Retinal pigment epithelial cell (primary cell): ENCODE results near the gene PIGK.

Source experiments
- DNase-seq: peaks from one replicate; pipeline ENCODE4 v3.0.0-alpha.2; 2010; ENCODE audit warnings: low read depth
- H3K4me3 ChIP-seq: 2 replicates; pipeline ENCODE4 v1.5.1; 2011; ENCODE audit warnings: mild to moderate bottlenecking, low read length, control low read depth, moderate library complexity
- TF ChIP-seq, protein P1 (sequence below): conservative IDR thresholded peaks from 2 replicates; pipeline ENCODE4 v1.5.1; 2011; ENCODE audit warnings: low read depth, low read length, control low read depth, inconsistent platforms

Gene PIGK

DNA sequence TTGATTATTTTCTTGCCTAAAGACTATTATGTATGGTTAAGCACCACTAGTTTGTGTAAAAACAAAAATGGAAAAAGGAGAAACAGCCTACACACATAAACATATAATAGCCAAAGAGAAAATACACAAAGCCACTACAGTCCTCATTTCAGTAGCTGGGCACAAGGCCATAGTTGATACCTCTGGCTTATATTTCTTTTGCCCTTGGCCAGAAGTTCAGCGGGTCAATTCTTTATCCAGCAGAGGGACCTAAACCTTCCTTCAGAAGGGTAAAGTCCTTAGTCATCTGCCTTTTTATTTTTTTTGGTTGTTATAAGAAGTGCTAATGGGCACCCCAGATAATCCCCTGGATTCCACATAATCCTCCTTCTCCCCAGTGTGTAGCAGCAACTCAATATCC is 134.1 kb downstream of the PIGK start:
- no peak overlapping the region for H3K4me3 ChIP-seq
- DNase-seq = no peak
- TF ChIP-seq, protein P1, sequence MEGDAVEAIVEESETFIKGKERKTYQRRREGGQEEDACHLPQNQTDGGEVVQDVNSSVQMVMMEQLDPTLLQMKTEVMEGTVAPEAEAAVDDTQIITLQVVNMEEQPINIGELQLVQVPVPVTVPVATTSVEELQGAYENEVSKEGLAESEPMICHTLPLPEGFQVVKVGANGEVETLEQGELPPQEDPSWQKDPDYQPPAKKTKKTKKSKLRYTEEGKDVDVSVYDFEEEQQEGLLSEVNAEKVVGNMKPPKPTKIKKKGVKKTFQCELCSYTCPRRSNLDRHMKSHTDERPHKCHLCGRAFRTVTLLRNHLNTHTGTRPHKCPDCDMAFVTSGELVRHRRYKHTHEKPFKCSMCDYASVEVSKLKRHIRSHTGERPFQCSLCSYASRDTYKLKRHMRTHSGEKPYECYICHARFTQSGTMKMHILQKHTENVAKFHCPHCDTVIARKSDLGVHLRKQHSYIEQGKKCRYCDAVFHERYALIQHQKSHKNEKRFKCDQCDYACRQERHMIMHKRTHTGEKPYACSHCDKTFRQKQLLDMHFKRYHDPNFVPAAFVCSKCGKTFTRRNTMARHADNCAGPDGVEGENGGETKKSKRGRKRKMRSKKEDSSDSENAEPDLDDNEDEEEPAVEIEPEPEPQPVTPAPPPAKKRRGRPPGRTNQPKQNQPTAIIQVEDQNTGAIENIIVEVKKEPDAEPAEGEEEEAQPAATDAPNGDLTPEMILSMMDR = peak; percentile 3

- TF ChIP-seq, protein P1 = no peak
- DNase-seq = no peak
- no peak overlapping the region for H3K4me3 ChIP-seq
Observed at GRCh38 chr1:77084457-77084856, 134.8 kb downstream of the PIGK start.

DNA sequence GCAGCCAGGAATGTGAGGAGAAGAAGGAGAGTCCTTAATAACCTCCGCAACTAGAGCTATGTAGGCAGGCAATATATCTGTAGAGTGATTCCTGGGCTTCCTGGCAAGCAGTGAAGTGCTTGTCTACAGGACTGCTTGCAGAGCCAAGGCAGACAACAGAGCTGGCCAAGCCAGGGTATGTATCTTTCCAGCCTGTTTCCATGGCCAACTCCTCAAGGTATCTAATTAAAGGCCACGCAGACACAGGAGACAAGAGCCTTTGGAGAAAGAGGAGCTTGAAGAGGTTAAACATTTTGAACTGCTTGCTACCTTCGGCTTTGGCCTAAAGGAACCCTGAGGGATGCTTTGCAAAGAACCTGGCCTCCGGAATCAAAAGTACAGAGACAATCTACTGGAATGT is 137.4 kb downstream of the PIGK start:
- no peak overlapping the region for H3K4me3 ChIP-seq
- TF ChIP-seq, protein P1 = no peak
- DNase-seq = no peak

GRCh38 chr1:77076759-77077158 is 142.5 kb downstream of the PIGK start:
- DNase-seq = no peak
- H3K4me3 ChIP-seq = no peak overlapping the region
- TF ChIP-seq, protein P1 = no peak

GRCh38 chr1:77068013-77068412 is 151.2 kb downstream of the PIGK start:
- TF ChIP-seq, protein P1 = no peak
- H3K4me3 ChIP-seq = no peak overlapping the region
- no peak for DNase-seq

DNA sequence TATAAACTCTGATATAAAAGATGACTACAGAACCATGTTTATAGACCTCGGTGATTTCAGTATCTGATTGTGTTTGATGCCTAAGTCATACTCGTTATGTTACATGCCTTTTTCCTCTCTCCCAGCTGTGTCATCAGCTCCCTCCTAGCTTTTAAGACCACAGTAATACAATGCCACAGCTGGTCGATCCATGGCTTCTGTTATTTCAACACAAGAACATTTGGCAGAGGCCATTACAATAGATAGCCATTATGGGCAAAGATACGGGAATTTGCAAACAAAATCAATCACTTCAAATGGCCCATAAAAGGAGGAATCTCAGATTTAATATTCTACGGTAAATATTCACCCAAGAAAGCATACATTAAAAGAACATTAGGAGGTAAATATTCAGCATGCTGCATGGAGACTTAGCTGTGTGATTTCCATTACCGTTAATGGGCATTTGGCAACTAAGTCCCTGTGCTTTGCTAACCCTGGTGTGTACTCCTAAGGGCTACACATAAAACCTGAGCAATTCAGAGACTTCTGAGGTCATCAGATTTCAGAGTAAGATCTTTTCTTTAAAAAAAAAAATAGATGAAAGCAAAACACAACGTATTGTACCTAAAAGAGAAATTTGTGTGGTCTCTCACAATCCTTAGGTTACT is 153.4 kb downstream of the PIGK start:
- TF ChIP-seq, protein P1 = no peak
- no peak overlapping the region for H3K4me3 ChIP-seq
- DNase-seq = no peak

GRCh38 chr1:77064246-77064645 is 155.0 kb downstream of the PIGK start:
- TF ChIP-seq, protein P1 = no peak
- no peak for DNase-seq
- no peak overlapping the region for H3K4me3 ChIP-seq
